ENCODE data around the gene SLC25A1.
"Not testable (repeated sequence)": the region's sequence is repeated elsewhere in the genome, so short reads cannot be mapped to it uniquely, and the experiment has no call there.

Gene SLC25A1

DNA sequence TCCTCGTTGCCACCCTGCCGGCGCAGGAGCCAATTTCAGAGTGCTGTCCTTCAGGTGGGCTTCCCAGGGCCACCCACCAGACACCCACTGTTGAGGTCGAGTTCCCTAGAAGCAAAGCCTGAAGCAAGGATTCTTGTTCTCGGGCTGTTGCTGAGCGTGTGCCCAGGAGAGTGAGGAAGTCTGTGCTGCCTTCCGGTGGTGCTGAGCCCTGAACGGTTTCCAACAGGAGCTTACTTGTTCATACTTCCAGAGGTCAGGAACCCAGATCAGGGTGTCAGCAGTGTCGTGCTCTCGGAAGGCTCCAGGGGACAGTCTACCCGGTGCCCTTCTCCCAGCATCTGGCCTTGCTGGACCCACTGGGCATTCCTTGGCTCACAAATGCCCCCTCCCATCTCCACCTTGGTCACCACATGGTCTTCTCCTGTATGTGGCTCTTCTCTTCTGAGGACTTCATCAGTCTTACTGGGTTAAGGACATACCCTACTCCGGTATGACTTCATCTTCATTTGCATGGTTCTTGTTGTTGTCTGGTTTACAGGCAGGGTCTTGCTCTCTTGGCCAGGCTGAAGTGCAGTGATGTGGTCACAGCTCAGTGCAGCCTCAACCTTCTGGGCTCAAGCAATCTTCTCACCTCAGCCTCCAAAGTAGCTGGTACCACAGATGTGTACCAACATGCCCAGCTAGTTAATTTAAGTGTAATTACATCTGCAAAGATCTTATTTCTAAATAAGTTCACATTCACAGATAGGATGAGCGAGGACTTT, 11.2 kb downstream of the SLC25A1 start:
- Mint-ChIP-seq H3K4me3 (no peak overlapping the region), H3K27me3 (peaks cover 63% of the 10 kb centered on the region), H3K4me1 (peaks cover 25% of the 10 kb centered on the region), H3K27ac (no peak overlapping the region), H3K9me3 (no peaks in the 10 kb centered on the region)
- no peak for DNase-seq
- no peak for ATAC-seq

DNA sequence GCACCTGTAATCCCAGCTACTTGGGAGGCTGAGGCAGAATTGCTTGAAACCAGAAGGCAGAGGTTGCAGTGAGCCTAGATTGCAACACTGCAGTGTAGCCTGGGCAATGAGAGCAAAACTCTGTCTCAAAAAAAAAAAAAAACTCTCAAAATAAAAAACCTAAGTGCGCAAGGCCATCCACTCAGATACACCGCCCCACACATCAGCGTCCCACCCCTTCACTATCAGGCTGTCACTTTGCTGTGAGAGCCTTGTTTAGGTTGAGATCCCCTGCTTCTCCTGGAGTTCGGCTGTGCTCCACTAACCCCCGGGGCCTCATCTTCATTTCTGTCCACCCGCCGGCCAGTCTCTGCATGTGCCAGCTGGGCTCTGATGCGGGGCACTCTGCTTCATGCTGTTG, 12.1 kb downstream of the SLC25A1 start:
- no peak overlapping the region for H3K4me3 Mint-ChIP-seq
- DNase-seq = no peak
- no peak for ATAC-seq
- no peaks in the 10 kb centered on the region for H3K9me3 Mint-ChIP-seq
- H3K4me1 Mint-ChIP-seq = peaks cover 21% of the 10 kb centered on the region
- H3K27me3 Mint-ChIP-seq = peaks cover 63% of the 10 kb centered on the region
- H3K27ac Mint-ChIP-seq = no peak overlapping the region

GRCh38 chr22:19164425-19164824, 14.1 kb downstream of the SLC25A1 start:
- H3K4me3 Mint-ChIP-seq = no peak overlapping the region
- ATAC-seq = no peak
- H3K4me1 Mint-ChIP-seq = peaks cover 7% of the 10 kb centered on the region
- H3K9me3 Mint-ChIP-seq = no peaks in the 10 kb centered on the region
- peaks cover 51% of the 10 kb centered on the region for H3K27me3 Mint-ChIP-seq
- DNase-seq = no peak
- H3K27ac Mint-ChIP-seq = no peak overlapping the region

DNA sequence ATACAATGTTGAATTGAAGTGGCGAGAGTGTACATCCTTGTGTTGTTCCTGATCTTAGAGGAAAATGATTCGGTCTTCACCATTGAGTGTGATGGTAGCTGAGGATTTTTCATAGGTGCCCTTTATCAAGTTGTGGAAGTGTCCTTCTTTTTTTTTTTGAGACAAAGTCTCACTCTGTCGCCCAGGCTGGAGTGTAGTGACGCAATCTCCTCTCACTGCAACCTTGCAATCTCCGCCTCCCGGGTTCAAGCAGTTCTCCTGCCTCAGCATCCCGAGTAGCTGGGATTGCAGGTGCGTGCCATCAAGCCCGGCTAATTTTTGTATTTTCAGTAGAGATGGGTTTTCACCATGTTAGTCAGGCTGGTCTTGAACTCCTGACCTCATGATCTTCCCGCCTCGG, 19.9 kb downstream of the SLC25A1 start:
- not testable (repeated sequence) for H3K4me3 Mint-ChIP-seq, DNase-seq, H3K4me1 Mint-ChIP-seq, H3K9me3 Mint-ChIP-seq, H3K27ac Mint-ChIP-seq, ATAC-seq
- peaks cover 30% of the 10 kb centered on the region for H3K27me3 Mint-ChIP-seq

DNA sequence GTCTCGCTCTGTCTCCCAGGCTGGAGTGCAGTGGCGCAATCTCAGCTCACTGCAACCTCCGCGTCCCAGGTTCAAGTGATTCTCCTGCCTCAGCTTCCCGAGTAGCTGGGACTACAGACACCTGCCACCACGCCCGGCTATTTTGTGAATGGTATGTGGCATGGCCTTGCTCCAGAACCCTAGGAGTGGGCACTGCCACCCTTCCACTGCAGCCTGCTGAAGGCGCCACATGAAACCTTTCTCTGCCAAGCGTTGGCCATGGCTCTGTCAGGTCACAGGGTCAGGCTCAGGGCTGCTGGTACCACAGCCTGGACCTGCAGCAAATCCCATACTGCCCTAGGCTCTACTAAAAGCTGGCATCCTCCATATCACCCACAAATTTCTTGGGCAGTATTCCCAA, 22.4 kb downstream of the SLC25A1 start:
- not testable (repeated sequence) for H3K4me3 Mint-ChIP-seq, DNase-seq, H3K9me3 Mint-ChIP-seq, H3K4me1 Mint-ChIP-seq, ATAC-seq
- peak overlapping the region in 1 of 2 donors; percentile 4 for H3K27ac Mint-ChIP-seq
- peaks cover 50% of the 10 kb centered on the region for H3K27me3 Mint-ChIP-seq

DNA sequence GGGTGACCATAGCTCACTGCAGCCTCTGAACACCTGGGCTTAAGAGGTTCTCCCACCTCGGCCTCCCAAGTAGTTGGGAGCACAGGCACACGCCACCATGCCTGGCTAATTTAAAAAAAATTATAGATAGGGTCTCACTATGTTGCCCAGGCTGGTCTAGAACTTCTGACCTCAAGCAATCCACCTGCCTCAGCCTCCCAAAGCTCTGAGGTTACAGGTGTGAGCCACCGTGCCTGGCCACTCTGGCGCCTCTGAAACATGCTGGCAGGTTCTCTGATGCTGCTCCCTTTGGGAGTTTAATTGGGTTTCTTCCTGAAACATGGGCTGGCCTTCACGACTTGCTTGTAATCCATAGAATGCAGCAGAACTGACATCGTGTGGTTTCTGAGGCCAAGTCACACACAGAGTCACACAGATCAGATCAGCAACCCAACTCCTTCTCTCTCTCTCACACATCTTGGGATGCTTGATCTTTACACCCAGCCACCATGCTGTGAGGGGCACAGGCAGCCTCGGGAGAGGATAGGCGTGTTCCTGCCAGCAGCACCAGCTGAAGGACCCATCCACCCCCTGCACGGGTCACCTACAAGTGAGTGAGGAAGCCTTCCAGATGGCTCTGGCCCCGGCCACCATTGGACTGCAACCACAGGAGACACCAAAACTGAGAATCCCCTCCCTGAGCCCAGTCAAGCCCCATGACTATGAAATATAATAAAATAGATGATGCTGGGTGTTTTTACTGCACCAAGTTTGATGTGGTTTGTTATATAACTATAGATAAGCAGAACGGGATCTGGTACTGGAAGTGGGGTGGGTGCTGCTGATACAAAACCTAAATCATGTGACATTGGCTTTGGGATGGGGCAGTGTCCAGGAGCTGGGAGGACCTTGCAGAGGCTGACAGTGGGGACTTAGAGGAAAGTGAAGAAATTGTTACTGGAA, 25.3 kb downstream of the SLC25A1 start:
- Mint-ChIP-seq H3K9me3 (no peaks in the 10 kb centered on the region), H3K4me3 (no peak overlapping the region), H3K4me1 (peaks cover 13% of the 10 kb centered on the region), H3K27me3 (peaks cover 70% of the 10 kb centered on the region), H3K27ac (no peak overlapping the region)
- ATAC-seq (no peak), DNase-seq (no peak)

- ATAC-seq (no peak), DNase-seq (no peak)
- Mint-ChIP-seq H3K27me3 (peaks cover 84% of the 10 kb centered on the region), H3K9me3 (no peaks in the 10 kb centered on the region), H3K4me3 (peak overlapping the region; percentile 69 to 83), H3K4me1 (peaks cover 13% of the 10 kb centered on the region), H3K27ac (no peak overlapping the region)
These were observed 27.0 kb downstream of the SLC25A1 start for GRCh38 chr22:19151329-19152191.

DNA sequence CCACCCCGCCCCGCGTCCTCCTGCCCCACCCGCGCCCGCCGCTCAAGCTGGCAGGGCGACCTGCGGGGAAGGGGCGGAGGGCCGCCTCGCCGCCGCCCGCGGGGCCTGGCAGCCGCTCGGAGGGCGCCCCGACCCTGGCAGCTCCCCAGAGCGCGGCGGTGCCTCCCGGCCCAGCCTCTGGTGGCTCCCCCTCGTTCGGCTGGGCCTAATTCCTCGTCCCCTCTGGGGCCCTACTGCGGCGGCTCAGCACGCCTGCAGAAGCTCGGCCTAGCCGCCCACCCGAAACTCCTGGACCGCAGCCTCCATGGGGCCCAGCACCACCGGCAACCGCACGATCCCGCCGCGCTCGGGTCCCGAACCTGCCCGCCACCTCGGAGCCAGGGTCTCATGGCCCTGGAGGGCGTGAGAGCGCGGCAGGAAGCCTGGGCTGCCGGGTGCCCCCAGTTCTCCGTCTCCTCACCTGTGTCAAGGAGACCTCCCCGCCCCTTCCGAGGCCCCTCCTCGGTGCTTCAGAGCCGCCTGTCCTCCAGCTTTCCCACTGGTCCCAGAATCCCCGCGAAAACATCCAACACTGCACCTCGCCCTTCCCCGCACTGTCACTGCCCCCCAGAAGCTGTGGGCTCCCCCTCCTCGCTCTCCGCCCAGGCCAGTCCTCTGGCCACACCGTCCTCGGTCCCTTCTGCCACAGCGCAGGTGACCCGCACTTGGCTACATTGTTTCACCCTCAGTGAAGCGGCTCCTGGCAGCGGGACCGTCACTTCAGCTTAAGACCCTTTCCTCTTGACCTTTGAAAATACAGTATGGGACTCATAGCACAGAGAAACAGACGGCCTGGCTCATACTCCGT, 27.8 kb downstream of the SLC25A1 start:
- H3K9me3 Mint-ChIP-seq = no peaks in the 10 kb centered on the region
- no peak for DNase-seq
- ATAC-seq = no peak
- peaks cover 80% of the 10 kb centered on the region for H3K27me3 Mint-ChIP-seq
- H3K4me3 Mint-ChIP-seq = peak overlapping the region; percentile 69 to 83
- peaks cover 13% of the 10 kb centered on the region for H3K4me1 Mint-ChIP-seq
- no peak overlapping the region for H3K27ac Mint-ChIP-seq

GRCh38 chr22:19149991-19150390, 28.5 kb downstream of the SLC25A1 start, which contains the start of gene GSC2:
TSS of gene GSC2 (minus strand) at chr22:19150292. CDS start at chr22:19150283, 9 bp downstream.
- Mint-ChIP-seq H3K4me1 (peaks cover 13% of the 10 kb centered on the region), H3K27ac (no peak within 1 kb of the TSS), H3K4me3 (peak within 1 kb of the TSS; percentile 69 to 83), H3K9me3 (no peaks in the 10 kb centered on the region), H3K27me3 (peaks cover 77% of the 10 kb centered on the region)
- no peak for ATAC-seq
- DNase-seq = no peak

DNA sequence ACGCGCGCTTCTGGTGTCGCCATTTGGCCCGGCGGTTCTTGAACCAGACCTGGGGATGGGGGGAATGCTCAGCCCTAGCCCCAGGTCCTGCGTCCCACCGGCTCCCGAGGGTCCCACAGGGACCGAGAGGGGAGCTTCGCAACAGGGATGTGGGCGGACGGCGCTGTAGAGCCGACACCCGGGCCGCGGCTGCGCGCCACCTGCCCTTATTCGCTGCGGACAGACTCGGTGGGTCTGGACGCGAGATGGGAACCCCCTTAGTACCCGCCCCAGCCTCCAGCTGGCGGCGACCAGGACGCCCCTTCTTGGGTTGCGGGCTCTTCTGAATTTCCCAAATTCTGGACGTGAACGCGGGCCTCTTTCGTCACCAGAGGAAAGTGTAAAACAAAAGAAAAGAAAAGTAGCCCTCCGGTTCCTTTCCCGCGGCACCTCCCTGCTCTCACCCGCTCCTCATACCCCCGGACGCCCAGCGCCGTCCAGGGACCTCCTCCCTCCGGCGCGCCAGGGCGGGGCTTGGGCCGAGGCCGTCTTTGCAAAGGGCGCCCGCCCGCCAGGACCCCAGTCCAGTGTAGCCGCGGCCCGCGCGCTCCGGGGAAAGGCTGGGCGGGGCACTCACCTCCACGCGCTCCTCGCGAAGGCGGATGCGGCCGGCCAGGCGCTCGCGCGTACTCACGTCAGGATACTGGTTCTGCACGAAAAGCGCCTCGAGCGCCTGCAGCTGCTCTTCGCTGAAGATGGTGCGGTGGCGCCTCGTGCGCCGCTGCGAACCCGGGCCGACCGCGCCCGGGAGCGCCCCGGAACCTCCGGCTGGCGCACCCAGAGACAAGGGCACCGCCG, 29.3 kb downstream of the SLC25A1 start:
- H3K27ac Mint-ChIP-seq = no peak overlapping the region
- peak; percentile 38 to 50 for DNase-seq
- peaks cover 20% of the 10 kb centered on the region for H3K4me1 Mint-ChIP-seq
- peaks cover 70% of the 10 kb centered on the region for H3K27me3 Mint-ChIP-seq
- H3K4me3 Mint-ChIP-seq = peak overlapping the region; percentile 53 to 60
- no peaks in the 10 kb centered on the region for H3K9me3 Mint-ChIP-seq
- ATAC-seq = peak; percentile 24

- Mint-ChIP-seq H3K4me3 (peak overlapping the region in 1 of 2 donors; percentile 60), H3K27me3 (peaks cover 63% of the 10 kb centered on the region), H3K27ac (no peak overlapping the region), H3K9me3 (no peaks in the 10 kb centered on the region), H3K4me1 (peaks cover 28% of the 10 kb centered on the region)
- DNase-seq (no peak), ATAC-seq (no peak)
These were observed 30.0 kb downstream of the SLC25A1 start for GRCh38 chr22:19148417-19149046.

GRCh38 chr22:19147195-19147780, 31.2 kb downstream of the SLC25A1 start:
- Mint-ChIP-seq H3K27ac (no peak overlapping the region), H3K4me1 (peaks cover 26% of the 10 kb centered on the region), H3K27me3 (peaks cover 50% of the 10 kb centered on the region), H3K9me3 (no peaks in the 10 kb centered on the region), H3K4me3 (no peak overlapping the region)
- ATAC-seq = no peak
- DNase-seq = no peak

Data from stimulated activated naive CD8-positive, alpha-beta T cell treated with anti-CD3 and anti-CD28 coated beads, Interleukin-15, amount 100 ng/mL, for 72 hours (primary cell).